Measurements from ENCODE around the gene CNTNAP2. TPM values are rescaled to one million over a fixed set of nuclear protein-coding genes. Genes with fewer than 3 reads are reported as not detected.

Gene CNTNAP2
- total RNA-seq, 1 donor from 2014 or later = 9.2 TPM

DNA sequence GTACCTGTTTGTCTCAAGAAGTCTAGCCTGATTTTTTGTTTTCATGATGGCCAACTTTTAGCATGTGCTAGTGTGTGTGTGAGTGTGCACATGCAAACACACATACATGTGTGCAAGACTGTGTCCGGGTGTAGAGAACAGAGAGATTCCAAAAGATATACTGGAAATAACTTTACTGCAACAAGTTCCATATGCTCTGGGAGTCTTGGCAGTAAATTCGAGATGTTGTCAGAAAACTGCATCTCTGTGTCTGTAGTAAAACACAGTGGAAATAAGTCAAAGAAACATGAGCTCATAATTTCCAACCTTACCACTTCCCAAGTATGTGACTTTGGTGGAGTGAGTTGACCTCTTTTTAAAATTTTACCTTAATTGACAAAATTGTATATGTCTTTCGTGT is 1523.2 kb downstream of the CNTNAP2 start:
- DNase-seq (ENCODE audit: low read depth) = no peak
- no peak overlapping the region for H3K4me3 ChIP-seq (ENCODE audit: low read depth, low read length)
- TF ChIP-seq, protein P1, sequence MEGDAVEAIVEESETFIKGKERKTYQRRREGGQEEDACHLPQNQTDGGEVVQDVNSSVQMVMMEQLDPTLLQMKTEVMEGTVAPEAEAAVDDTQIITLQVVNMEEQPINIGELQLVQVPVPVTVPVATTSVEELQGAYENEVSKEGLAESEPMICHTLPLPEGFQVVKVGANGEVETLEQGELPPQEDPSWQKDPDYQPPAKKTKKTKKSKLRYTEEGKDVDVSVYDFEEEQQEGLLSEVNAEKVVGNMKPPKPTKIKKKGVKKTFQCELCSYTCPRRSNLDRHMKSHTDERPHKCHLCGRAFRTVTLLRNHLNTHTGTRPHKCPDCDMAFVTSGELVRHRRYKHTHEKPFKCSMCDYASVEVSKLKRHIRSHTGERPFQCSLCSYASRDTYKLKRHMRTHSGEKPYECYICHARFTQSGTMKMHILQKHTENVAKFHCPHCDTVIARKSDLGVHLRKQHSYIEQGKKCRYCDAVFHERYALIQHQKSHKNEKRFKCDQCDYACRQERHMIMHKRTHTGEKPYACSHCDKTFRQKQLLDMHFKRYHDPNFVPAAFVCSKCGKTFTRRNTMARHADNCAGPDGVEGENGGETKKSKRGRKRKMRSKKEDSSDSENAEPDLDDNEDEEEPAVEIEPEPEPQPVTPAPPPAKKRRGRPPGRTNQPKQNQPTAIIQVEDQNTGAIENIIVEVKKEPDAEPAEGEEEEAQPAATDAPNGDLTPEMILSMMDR (conservative IDR thresholded peaks at IDR 0.05; ENCODE audit: low read depth, low read length) = no peak

DNA sequence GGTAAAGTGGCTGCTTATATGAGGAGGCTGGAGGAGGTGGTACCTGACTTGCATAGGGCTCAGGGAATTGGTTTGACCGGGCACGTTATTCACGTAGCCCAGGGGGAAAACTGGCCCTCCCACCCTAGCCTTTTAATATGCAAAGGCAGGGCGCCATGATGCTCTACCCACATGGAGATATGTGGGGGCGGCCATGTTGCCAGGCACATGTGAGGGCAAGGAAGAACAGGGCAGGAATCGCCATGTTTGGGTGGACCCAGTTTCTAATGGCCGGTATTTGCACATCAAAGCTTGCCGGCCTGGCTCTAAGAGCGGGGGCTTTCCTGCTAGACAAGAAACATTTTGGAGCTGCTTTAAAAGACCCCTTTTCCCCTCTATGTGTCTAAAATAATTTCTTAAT is 1524.2 kb downstream of the CNTNAP2 start:
- no peak overlapping the region for H3K4me3 ChIP-seq (ENCODE audit: low read depth, low read length)
- DNase-seq (ENCODE audit: low read depth) = no peak
- TF ChIP-seq, protein P1 (conservative IDR thresholded peaks at IDR 0.05; ENCODE audit: low read depth, low read length) = no peak

DNA sequence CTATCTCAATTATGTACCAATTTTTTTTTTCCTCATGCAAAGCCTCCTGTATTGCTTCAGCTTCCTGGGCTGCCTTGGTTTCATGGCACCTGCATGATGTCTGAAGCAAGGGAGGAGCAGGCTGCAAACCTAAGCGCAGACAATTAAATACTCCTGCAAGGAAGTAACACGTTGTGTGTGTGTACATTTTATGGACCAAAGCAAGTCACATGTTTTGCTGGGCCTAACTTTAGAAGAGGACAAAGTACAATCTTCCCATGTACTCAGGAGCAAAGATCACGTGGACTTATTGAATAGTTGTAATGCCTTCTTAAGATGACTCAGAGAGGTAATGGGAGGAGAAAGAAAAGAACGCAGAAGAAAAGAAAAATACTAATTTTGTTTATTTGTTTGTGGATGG is 1530.0 kb downstream of the CNTNAP2 start:
- no peak overlapping the region for H3K4me3 ChIP-seq (ENCODE audit: low read depth, low read length)
- peak; percentile 16 for DNase-seq (ENCODE audit: low read depth)
- TF ChIP-seq, protein P1 (conservative IDR thresholded peaks at IDR 0.05; ENCODE audit: low read depth, low read length) = no peak

DNA sequence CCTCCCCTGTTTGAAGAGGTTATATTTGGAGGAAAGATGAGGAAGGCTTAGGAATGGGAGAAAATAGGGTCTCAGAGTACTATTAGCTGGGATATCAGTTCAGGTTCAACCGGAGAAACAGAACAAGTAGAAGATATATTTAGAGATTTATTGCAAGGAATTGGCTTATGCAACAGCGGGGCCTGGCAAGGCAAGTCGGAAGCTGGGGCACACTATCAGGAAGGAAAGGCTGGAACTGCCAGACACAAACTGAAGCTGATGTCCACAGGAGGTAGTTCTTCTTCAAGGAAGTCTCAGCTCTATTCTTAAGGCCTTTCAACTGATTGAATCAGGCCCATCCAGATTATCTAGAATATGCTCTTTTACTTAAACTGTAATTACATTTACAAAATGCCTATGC is 1534.4 kb downstream of the CNTNAP2 start:
- TF ChIP-seq, protein P1 (conservative IDR thresholded peaks at IDR 0.05; ENCODE audit: low read depth, low read length) = no peak
- DNase-seq (ENCODE audit: low read depth) = no peak
- H3K4me3 ChIP-seq (ENCODE audit: low read depth, low read length) = no peak overlapping the region

DNA sequence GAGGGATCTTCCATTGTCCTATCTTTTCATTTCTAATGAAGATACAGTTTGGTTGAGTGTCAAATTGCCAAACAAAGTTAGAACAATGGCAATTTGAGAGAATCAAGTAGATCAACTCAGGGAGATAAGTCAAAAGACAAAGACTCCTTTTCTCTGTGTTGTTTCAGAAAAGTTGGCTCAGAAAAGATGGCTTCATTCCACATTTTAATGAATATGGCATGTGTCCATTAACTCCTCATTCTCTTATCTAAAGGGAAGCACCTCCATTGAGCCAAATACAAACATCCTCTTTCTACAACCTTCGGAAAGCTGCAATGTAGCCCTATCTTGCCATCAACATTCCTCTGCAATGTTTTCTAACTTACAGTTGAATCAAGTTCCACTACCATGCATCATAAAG is 1535.0 kb downstream of the CNTNAP2 start:
- no peak for DNase-seq (ENCODE audit: low read depth)
- TF ChIP-seq, protein P1 (conservative IDR thresholded peaks at IDR 0.05; ENCODE audit: low read depth, low read length) = no peak
- H3K4me3 ChIP-seq (ENCODE audit: low read depth, low read length) = no peak overlapping the region

DNA sequence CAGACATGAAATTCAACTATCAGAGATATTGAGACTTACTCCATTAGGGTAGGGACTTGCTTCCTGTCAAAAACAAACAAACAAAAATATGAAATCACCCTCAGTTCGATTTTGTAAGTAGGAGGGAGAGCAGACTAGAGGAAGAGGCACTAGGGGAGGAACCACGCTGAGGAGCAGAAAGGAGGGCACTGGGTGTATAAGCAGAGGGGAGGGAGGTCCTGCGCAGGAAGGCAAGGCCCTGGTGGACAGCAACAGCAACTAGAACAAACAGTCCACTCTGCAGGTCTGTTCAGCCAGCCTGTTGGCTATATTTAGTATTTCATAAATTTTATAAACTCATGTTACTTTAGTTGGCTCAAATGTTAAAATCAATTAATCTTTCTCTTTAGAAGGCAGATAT is 1536.9 kb downstream of the CNTNAP2 start:
- DNase-seq (ENCODE audit: low read depth) = no peak
- TF ChIP-seq, protein P1 (conservative IDR thresholded peaks at IDR 0.05; ENCODE audit: low read depth, low read length) = no peak
- no peak overlapping the region for H3K4me3 ChIP-seq (ENCODE audit: low read depth, low read length)

DNA sequence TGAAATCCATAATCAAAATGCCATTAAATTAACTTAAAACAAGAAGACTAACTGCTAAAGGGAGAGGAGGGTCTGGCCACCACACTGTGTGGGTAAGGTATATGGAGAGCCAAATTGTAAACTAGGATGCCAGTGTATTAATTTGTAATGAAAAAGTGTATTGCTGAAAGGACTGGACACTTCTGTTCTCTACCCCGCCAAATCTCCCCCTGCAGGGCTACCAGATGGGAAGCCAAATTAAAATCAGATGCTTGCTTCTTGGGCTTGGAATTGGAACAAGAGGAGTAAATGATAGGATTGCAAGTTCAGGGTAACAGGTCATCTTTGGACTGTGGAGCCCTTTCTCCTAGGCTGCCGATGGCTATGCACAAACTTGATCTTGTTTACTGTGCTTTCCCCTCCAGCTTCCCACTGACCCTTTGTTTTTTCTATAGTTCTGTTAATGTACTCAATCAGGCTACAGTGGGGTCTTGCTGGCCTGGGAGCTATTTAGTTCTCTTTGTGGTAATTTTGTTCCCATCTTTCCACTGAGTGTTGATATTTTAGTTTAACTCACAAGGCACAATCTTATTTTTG is 1541.9 kb downstream of the CNTNAP2 start:
- no peak for DNase-seq (ENCODE audit: low read depth)
- TF ChIP-seq, protein P1 (conservative IDR thresholded peaks at IDR 0.05; ENCODE audit: low read depth, low read length) = no peak
- no peak overlapping the region for H3K4me3 ChIP-seq (ENCODE audit: low read depth, low read length)
